Measurements from ENCODE around the gene WWOX. TPM values are rescaled to one million over a fixed set of nuclear protein-coding genes. Genes with fewer than 3 reads are reported as not detected.

WWOX gene
- total and polyA plus RNA-seq, 2 of the 8 experiments (the other 6 are each of a cell fraction or from before 2014, with no cell fraction given): 5.4 to 16.7 TPM

DNA sequence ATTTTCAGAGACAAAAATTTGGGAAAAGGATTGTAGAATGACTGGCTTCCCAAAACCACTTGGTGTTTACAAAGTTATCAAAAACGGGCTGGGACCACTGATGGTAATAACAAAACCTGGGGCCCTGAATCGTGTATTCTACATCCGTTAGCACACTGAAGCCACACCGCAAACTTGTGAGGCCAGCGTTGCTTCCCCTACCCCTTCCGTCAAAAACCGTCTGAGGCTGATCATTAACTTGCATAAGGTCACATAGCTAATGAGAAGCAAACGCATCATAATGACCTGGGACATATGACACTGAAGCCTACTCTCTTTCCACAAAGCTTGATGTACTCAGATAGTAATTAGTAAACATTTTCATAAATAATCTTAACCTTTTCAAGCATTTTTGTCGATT lies 796.8 kb downstream of the WWOX start (continued):
- TF ChIP-seq CREB1 (IDR thresholded peaks at IDR 0.05): no peak
- TF ChIP-seq HDAC6 (IDR thresholded peaks at IDR 0.05; ENCODE audit: low read depth, low read length): no peak
- TF ChIP-seq RFX5 (IDR thresholded peaks at IDR 0.05; ENCODE audit: borderline replicate concordance, low read depth, low read length): no peak

Data from H1 (cell line).